GM12892 (cell line): ENCODE results near the gene NCLN.

Experiments used
- POLR2A ChIP-seq: IDR thresholded peaks from 2 replicates; pipeline ENCODE4 v1.6.1; 2011; ENCODE audit warnings: low read depth, low read length, control low read depth
- POLR2AphosphoS5 ChIP-seq: IDR thresholded peaks from 2 replicates; pipeline ENCODE4 v1.6.1; 2011; ENCODE audit warnings: low read depth, low read length, control low read depth
- TAF1 ChIP-seq: IDR thresholded peaks from 2 replicates; pipeline ENCODE4 v1.6.1; 2011; ENCODE audit warnings: low read depth, mild to moderate bottlenecking, control low read depth, low read length, borderline replicate concordance

GRCh38 chr19:3234800-3235199 is 49.1 kb downstream of the NCLN start:
- TF ChIP-seq TAF1 (no peak), POLR2A (no peak), POLR2AphosphoS5 (no peak)
